ENCODE data around the gene OBSL1.

OBSL1 gene

GRCh38 chr2:219571311-219572236 lies at the start of gene OBSL1:
Gene OBSL1 (minus strand): TSS chr2:219571539. CDS start chr2:219571232, 307 bp downstream.
- peak in 46 of 58 donors; percentile 8 to 81 (median 32) for DNase-seq

DNA sequence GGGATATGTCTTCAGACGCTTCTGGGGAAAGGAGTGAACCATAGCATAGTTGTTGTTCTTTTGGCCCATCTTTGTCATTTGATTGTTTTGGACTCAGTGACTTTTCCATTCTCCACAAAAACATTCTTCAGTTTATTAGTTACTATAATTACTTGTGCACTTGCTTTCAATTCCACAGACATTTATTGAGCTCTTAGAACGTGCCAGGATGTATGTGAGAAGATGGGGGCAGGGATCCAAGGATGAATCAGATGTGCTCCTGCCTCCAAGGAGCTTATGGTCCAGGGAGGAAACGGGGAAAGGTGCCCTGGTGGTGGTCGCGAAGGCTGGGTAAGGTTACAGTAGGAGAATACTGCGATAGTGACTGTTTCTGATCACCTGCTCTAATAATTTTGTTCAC lies 49.2 kb upstream of the OBSL1 start:
- no peak for DNase-seq

DNA sequence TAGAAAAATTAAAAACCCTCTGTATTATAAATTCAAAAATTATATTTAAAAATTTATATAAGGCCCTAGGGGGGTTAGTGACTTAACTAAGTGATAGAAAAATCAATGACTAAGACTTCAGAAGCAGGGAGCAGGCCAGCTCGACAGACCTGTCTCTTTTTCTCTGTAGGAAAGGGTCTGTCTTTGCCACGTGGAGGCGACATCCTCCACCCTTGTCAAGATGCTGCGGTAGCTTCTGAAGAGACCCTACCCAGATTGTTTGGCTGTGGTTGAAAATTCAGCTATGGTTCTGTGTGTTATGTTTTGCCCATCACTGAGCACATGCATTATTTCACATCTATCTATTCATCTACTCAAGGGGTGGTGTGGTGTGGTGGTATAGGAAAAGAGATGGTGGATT lies 47.9 kb upstream of the OBSL1 start:
- DNase-seq: no peak

- no peak for DNase-seq
These were observed 47.4 kb upstream of the OBSL1 start for GRCh38 chr2:219618733-219619122.

DNA sequence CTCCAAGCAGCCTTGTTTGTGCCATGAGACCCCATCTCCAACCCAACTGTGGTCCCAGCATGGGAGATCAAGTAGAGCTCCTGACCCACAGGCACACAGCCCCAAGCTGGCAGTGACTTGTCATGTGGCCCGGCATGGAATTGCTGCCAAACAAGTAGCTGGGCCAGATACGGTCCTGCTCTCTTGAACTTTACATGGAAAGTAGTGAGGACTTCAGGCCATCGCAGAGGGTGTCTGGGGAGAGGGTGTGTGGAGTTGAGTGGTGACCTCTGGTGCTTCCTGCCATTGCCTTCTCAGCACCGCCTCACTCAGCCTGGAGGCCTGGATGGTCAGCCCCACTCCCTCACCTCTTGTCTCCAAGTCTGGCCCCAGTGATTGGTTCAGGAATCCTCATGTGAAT lies 45.2 kb upstream of the OBSL1 start:
- DNase-seq: no peak

GRCh38 chr2:219615894-219616293 lies 44.6 kb upstream of the OBSL1 start:
- DNase-seq: no peak

DNA sequence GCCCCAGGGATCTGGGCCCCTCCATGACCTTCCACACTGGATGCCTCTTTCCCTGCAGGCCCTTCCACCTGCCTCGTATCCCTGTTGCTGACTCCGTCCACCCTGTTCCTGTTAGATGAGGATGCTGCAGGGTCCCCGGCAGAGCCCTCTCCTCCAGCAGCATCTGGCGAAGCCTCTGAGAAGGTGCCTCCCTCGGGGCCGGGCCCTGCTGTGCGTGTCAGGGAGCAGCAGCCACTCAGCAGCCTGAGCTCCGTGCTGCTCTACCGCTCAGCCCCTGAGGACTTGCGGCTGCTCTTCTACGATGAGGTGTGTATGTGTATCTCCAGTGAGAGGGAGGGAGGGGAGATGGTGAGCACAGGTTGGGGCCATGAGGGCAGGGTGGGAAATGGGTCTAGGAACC lies 43.7 kb upstream of the OBSL1 start:
- no peak for DNase-seq

DNA sequence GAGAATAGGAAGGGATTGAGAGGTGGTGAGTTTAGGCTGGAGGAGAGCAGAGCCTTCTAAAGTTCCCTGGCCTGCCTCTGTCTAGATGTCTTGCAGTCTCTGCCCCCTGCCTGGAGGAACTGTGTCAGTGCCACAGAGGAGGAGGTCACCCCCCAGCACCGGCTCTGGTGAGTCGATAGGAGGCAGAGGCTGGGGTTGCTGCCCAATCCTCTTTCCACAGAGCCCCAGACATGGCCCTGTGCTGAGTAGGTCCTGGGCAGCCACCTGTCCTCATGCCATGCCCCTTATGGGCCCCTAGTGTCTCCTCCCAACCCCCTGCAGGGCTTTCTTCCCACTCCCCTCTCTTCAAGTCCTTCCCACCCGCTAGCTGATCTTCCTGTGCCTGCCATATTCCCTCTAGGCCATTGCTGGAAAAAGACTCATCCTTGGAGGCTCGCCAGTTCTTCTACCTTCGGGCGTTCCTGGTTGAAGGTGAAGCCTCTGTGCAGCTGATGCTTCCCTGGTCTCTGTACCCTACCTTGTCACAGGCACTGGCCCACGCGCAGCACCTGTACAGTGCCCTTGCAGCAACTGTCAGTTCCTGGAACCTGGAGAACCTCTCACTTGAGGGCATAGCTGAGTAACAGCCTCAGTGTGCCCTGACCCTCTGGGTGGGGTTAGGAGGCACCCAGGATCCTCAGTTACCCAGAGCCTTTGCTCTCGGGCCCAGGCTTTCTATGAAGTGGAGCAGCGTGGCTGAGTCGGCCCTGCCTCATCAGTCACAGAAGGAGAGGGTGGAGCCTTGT lies 42.9 kb upstream of the OBSL1 start:
- no peak for DNase-seq

GRCh38 chr2:219613461-219614070 lies 42.2 kb upstream of the OBSL1 start:
- DNase-seq: no peak

GRCh38 chr2:219612577-219613286 lies 41.4 kb upstream of the OBSL1 start:
- no peak for DNase-seq

GRCh38 chr2:219611866-219612576 lies 40.7 kb upstream of the OBSL1 start:
- DNase-seq: no peak

- DNase-seq: no peak
These were observed 40.0 kb upstream of the OBSL1 start for GRCh38 chr2:219611306-219611705.

DNA sequence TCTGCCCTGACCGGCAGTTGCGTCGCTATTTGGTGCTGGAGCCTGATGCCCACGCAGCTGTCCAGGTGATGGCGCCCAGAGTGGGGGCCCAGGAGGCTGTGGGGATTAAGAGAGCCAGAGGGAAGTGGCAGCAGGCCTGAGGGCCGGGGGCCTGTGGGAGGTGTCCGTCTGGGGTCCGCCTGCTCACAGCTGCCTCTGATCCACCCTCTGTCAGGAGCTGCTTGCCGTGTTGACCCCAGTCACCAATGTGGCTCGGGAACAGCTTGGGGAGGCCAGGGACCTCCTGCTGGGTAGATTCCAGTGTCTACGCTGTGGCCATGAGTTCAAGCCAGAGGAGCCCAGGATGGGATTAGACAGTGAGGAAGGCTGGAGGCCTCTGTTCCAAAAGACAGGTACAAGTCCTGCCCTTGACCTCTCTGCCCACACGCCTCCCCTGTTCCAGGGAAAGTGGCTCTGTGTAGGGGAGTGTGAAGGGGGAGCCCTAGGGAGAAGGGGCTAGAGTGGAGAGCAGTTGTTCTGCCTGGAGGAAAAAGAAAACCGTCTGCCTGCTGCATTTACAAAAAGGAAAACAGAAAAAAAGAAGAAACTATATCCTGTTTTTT lies 37.9 kb upstream of the OBSL1 start:
- no peak for DNase-seq

GRCh38 chr2:219608399-219608964 lies 37.1 kb upstream of the OBSL1 start:
- no peak for DNase-seq

- no peak for DNase-seq
These were observed 36.6 kb upstream of the OBSL1 start for GRCh38 chr2:219607931-219608330.

DNA sequence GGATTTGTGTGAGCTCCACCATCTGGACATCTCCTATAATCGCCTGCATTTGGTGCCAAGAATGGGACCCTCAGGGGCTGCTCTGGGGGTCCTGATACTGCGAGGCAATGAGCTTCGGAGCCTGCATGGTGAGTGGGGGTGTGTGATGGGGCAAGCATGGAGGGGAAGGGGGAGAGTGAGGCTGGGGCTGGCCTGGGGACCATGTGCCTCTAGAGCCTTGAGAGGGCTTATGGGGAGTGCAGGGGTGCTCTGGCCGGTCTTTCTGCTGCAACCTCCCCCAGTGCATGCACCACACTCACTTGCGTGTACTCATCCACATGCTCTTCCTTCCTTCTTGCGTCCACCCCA lies 34.2 kb upstream of the OBSL1 start:
- no peak for DNase-seq

DNA sequence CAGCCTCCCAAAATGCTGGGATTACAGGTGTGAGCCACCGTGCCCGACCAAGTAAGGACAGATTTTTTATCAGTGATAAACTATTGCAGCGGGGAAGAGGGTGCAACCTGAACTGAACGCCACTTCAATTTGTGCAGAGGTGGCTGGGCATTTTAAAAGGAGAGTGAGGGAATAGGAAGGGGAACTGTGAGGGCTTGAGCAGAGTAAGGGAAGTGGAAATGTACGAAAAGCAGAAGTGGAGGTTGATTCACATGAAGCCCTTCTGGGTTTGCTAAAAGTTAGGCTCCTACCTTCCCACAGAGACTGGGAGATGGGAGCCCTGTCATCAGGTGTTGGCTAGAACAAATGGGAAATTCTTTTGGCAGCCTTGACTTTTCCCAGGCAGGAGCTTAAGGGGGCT lies 32.4 kb upstream of the OBSL1 start:
- DNase-seq: no peak

DNA sequence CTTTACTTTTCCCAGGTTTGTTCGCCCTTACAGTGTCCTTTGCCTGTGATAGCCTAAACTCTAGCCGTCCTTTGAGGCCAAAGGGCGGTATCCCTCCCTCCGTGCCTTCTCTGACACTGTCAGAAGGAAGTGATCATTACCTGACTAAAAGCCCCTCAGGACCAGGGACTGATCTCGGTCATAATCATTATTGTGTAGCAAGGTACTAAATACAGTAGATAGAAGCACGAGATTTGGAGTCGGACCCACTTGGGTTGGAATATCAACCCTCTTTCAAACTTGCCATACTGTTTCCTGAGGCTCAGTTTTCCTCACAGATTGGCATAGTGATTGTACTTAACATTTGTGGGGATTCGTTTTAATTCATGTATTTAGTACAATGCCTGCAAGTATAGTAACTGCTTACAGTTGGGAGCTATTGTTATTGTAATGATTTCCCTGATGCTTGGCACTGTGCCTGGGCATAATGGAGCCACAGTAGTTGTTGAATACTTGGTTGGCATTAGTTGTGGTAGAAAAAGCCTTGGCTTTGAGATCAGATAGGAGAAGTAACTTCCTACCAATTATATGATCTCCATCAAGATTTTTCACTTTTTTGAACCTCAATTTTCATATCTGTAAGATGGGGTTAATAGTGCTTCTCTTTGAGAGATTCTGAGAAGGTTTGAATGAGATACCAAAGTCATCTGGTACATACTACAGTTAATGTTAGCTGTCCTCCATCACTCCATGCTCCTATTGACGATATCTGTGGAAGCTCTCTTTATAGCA lies 27.2 kb upstream of the OBSL1 start:
- DNase-seq: no peak

All from anterior cingulate cortex (tissue), 58 donors.